IMR-90 (cell line): Measurements from ENCODE around the gene KLF1. TPM values are rescaled to one million over a fixed set of nuclear protein-coding genes. Genes with fewer than 3 reads are reported as not detected.

Experiments used
- ATAC-seq: fragments of 200-7000 bp; cut with Tn5 transposase; 2 replicates; pipeline ENCODE4 v1.9.1; 2020; ENCODE audit warnings: low read depth, mild to moderate bottlenecking, moderate library complexity
- BruUV-seq: library from RNA; stranded (reverse); fragments of 400-500 nt; replicated peaks from 2 replicates; lab custom pipeline; 2021; lab: Mats Ljungman, UMichigan
- CTCF ChIA-PET: fragments of 300-600 bp; formaldehyde crosslinking; extraction: SDS; loops from one replicate; lab custom pipeline; 2021; ENCODE audit warnings: antibody characterized with exemption; lab: Yijun Ruan, JAX
- POLR2A ChIA-PET: fragments of 300-600 bp; sonication (Branson Sonifier 250); formaldehyde crosslinking; loops from one replicate; lab custom pipeline; 2022; ENCODE audit warnings: antibody characterized with exemption; ENCODE audit not compliant: unreplicated experiment; lab: Charles Lee
- DNase-seq: peaks from one replicate; pipeline ENCODE4 v3.0.0; 2013
- H2AFZ ChIP-seq: replicated peaks from 2 replicates; pipeline ENCODE3; 2013; ENCODE audit warnings: low read length, mild to moderate bottlenecking; ENCODE audit not compliant: poor library complexity
- H2AK5ac ChIP-seq: 2 replicates; pipeline ENCODE4 v1.6.1; 2013; ENCODE audit warnings: low read depth, low read length, inconsistent platforms
- H2AK9ac ChIP-seq: replicated peaks from 2 replicates; pipeline ENCODE3; 2013; ENCODE audit warnings: mild to moderate bottlenecking, low read depth, low read length, moderate library complexity; ENCODE audit not compliant: poor library complexity
- H2BK120ac ChIP-seq: 2 replicates; pipeline ENCODE4 v1.6.1; 2013; ENCODE audit warnings: low read depth, low read length, inconsistent platforms
- H2BK15ac ChIP-seq: 3 replicates; pipeline ENCODE4 v1.6.1; 2013; ENCODE audit warnings: low read depth, low read length, inconsistent platforms
- H2BK20ac ChIP-seq: 2 replicates; pipeline ENCODE4 v1.6.1; 2013; ENCODE audit warnings: low read depth, mild to moderate bottlenecking, inconsistent platforms, low read length, moderate library complexity
- H2BK5ac ChIP-seq: 2 replicates; pipeline ENCODE4 v1.6.1; 2013; ENCODE audit warnings: mild to moderate bottlenecking, low read depth, low read length, inconsistent platforms; ENCODE audit not compliant: poor library complexity, severe bottlenecking
- H3K14ac ChIP-seq: replicated peaks from 2 replicates; pipeline ENCODE4 v1.6.1; 2013; ENCODE audit warnings: low read depth, low read length, inconsistent platforms
- H3K18ac ChIP-seq: 2 replicates; pipeline ENCODE4 v1.6.1; 2013; ENCODE audit warnings: low read depth, low read length, control low read depth
- H3K23ac ChIP-seq: 2 replicates; pipeline ENCODE4 v1.6.1; 2013; ENCODE audit warnings: low read depth, low read length, inconsistent platforms
- H3K27ac ChIP-seq: 2 replicates; pipeline ENCODE4 v1.5.1; 2013; ENCODE audit warnings: mild to moderate bottlenecking, control low read depth, low read length; ENCODE audit not compliant: insufficient read depth
- H3K27me3 ChIP-seq: 2 replicates; pipeline ENCODE4 v1.6.1; 2013; ENCODE audit warnings: low read length; ENCODE audit not compliant: control insufficient read depth, insufficient read depth
- H3K36me3 ChIP-seq: 2 replicates; pipeline ENCODE4 v1.6.1; 2013; ENCODE audit warnings: low read length, mixed read lengths; ENCODE audit not compliant: control insufficient read depth, insufficient read depth
- H3K4ac ChIP-seq: 2 replicates; pipeline ENCODE4 v1.6.1; 2013; ENCODE audit warnings: low read depth, low read length, inconsistent platforms
- H3K4me1 ChIP-seq: 2 replicates; pipeline ENCODE4 v1.6.1; 2013; ENCODE audit warnings: low read length, mixed read lengths; ENCODE audit not compliant: control insufficient read depth, insufficient read depth
- H3K4me2 ChIP-seq: 2 replicates; pipeline ENCODE4 v1.6.1; 2013; ENCODE audit warnings: low read depth, mild to moderate bottlenecking, control low read depth, low read length, moderate library complexity
- H3K4me3 ChIP-seq: 2 replicates; pipeline ENCODE4 v1.5.1; 2013; ENCODE audit warnings: low read depth, mild to moderate bottlenecking, control low read depth, low read length, moderate library complexity; ENCODE audit not compliant: insufficient read depth
- H3K56ac ChIP-seq: 2 replicates; pipeline ENCODE4 v1.6.1; 2013; ENCODE audit warnings: low read length, inconsistent platforms; ENCODE audit not compliant: insufficient read depth; ENCODE audit errors: extremely low read depth
- H3K79me1 ChIP-seq, 2 experiments: 2 replicates each; pipeline ENCODE4 v1.6.1; 2013; ENCODE audit warnings: low read length in 2 of 2, inconsistent platforms in 1 of 2, low read depth in 1 of 2
- H3K9ac ChIP-seq: 2 replicates; pipeline ENCODE4 v1.6.1; 2013; ENCODE audit warnings: low read depth, low read length, control low read depth
- H3K9me1 ChIP-seq: 2 replicates; pipeline ENCODE4 v1.6.1; 2013; ENCODE audit warnings: low read length, inconsistent platforms; ENCODE audit not compliant: insufficient read depth
- H3K9me3 ChIP-seq: 2 replicates; pipeline ENCODE4 v1.6.1; 2013; ENCODE audit warnings: low read length; ENCODE audit not compliant: control insufficient read depth, insufficient read depth
- H4K20me1 ChIP-seq: 2 replicates; pipeline ENCODE4 v1.6.1; 2013; ENCODE audit warnings: low read length, inconsistent platforms; ENCODE audit not compliant: insufficient read depth
- H4K5ac ChIP-seq: 2 replicates; pipeline ENCODE4 v1.6.1; 2013; ENCODE audit warnings: mild to moderate bottlenecking, low read depth, low read length, control low read depth
- H4K8ac ChIP-seq, 2 experiments: 2 replicates each; pipeline ENCODE4 v1.6.1; 2013; ENCODE audit warnings: low read depth in 2 of 2, low read length in 2 of 2, control low read depth in 1 of 2, inconsistent platforms in 1 of 2
- H4K91ac ChIP-seq: 2 replicates; pipeline ENCODE4 v1.6.1; 2013; ENCODE audit warnings: low read depth, low read length, inconsistent platforms; ENCODE audit not compliant: insufficient read depth
- CEBPB ChIP-seq: IDR thresholded peaks from 2 replicates; pipeline ENCODE4 v1.6.1; 2012; ENCODE audit warnings: low read depth, low read length, improper control_type of control experiment
- CHD1 ChIP-seq: IDR thresholded peaks from 2 replicates; pipeline ENCODE4 v1.6.1; 2012; ENCODE audit warnings: low read depth, low read length, improper control_type of control experiment
- FOS ChIP-seq: fragments of 150-350 bp; IDR thresholded peaks from 2 replicates; pipeline ENCODE4 v1.6.1; 2016; ENCODE audit warnings: low read depth, low read length
- NFE2L2 ChIP-seq: fragments of 150-350 bp; IDR thresholded peaks from 2 replicates; pipeline ENCODE4 v1.6.1; 2016; ENCODE audit warnings: low read depth, mild to moderate bottlenecking, low read length
- SMC3 ChIP-seq: fragments of 150-350 bp; IDR thresholded peaks from 2 replicates; pipeline ENCODE4 v1.6.1; 2016; ENCODE audit warnings: low read depth, mild to moderate bottlenecking, antibody characterized with exemption, low read length, moderate library complexity
- WGBS, 2 experiments: methylation state at CpG; one replicate each; pipeline versions ENCODE4 v1.1.5 to v1.1.7; 2013; ENCODE audit warnings: missing lambda C conversion rate in 2 of 2; ENCODE audit not compliant: insufficient read length in 1 of 2; ENCODE audit errors: extremely low coverage in 2 of 2; 5-methylcytosine and 5-hydroxymethylcytosine counted together
- dilution Hi-C: fragments of 300-500 bp; cut with HindIII; formaldehyde crosslinking; loops from one replicate; pipeline ENCODE4 v1.14.3; 2018; ENCODE audit warnings: low sequenced_read_pairs; ENCODE audit not compliant: unreplicated experiment
- in situ Hi-C: fragments of 300-500 bp; cut with MboI; formaldehyde crosslinking; loops from 3 replicates; pipeline ENCODE4 v1.14.3; 2019; ENCODE audit warnings: low sequenced_read_pairs, inconsistent platforms, mixed read lengths
- intact Hi-C: fragments of 100-400 bp; cut with micrococcal nuclease; formaldehyde crosslinking; loops from 2 replicates; pipeline ENCODE4 v1.10.0; 2022
- polyA plus RNA-seq, 3 experiments: library from polyadenylated mRNA; depleted of rRNA; stranded (reverse); fragments of >200 nt; gene quantifications; 2 replicates each; pipeline ENCODE4 v1.2.3, GENCODE V29; 2012; ENCODE audit warnings: low replicate concordance in 1 of 3
- total RNA-seq: library from RNA; depleted of rRNA; stranded (reverse); fragments of >200 nt; gene quantifications from 2 replicates; pipeline ENCODE4 v1.2.3, GENCODE V29; 2012

The KLF1 gene
- total and polyA plus RNA-seq, 2 of the 4 experiments (the other 2 are of a cell fraction), result not detected

DNA sequence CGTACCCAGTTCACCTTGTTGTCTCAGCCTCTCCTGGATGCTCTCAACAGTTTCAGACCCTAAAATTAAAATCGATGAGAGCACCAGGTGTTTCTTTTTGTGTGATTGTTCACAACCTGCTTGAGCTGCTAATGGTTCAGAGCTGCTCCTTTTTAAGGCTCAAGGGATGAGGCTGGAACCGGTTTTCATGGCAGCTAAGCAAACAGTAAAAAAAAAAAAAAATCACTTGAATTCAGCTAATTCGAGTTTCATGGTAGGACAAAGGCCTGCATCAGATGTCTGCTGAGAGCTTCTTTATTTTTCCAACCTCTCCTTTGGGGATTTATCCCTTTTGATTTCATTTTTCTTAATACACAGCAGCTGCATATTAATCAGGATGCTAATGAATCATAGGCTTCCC, 25.6 kb upstream of the KLF1 start:
- in situ Hi-C loops, result no loop called here
- Histone ChIP-seq H3K27ac (no peak overlapping the region), H4K91ac (no peak overlapping the region), H4K8ac (0 out of 4 replicates have a peak overlapping the region, but pooled peaks of 1 of the 2 experiments have one; percentile 41), H3K4me1 (peaks cover 6% of the 10 kb centered on the region), H3K9me3 (no peaks in the 10 kb centered on the region), H4K5ac (no peak overlapping the region; the same call in 1 of the 2 replicates), H3K56ac (no peak overlapping the region), H3K9me1 (no peaks in the 10 kb centered on the region), H3K79me1 (no peaks in the 10 kb centered on the region), H3K4me3 (no peak overlapping the region), H2AK5ac (no peak overlapping the region), H3K23ac (0 out of 2 replicates have a peak overlapping the region, but pooled peaks have one; percentile 23), H4K20me1 (no peaks in the 10 kb centered on the region), H3K36me3 (no peaks in the 10 kb centered on the region), H3K14ac (no peak overlapping the region), H2BK15ac (no peak overlapping the region), H3K27me3 (no peaks in the 10 kb centered on the region), H2BK20ac (no peak overlapping the region), H3K9ac (no peak overlapping the region), H2AK9ac (no peak overlapping the region), H2AFZ (peak overlapping the region; percentile 79), H3K18ac (no peak overlapping the region), H2BK120ac (no peak overlapping the region), H3K4me2 (peak overlapping the region; percentile 4; the same call in 1 of the 2 replicates), H2BK5ac (no peak overlapping the region), H3K4ac (no peak overlapping the region)
- TF ChIP-seq SMC3, result no peak
- TF ChIP-seq CHD1, result no peak
- TF ChIP-seq FOS, result no peak
- TF ChIP-seq CEBPB, result no peak
- TF ChIP-seq NFE2L2, result no peak
- ChIA-PET CTCF (no interaction called here), POLR2A (no interaction called here)
- dilution Hi-C loops, result no loop called here
- no peak; the same call in 1 of the 2 replicates for ATAC-seq
- 10% methylated on average over 2 of the region's 4 CpGs; no CpG with 5 or more reads in 1 of the 2 experiments for WGBS, 2 experiments
- no peak for DNase-seq
- BruUV-seq, result no TSS peak
- intact Hi-C loops, result no loop called here
